Astrocyte (in vitro differentiated cells and primary cell): ENCODE measurements around the gene ANAPC15. TPM values are rescaled to one million over a fixed set of nuclear protein-coding genes. Genes with fewer than 3 reads are reported as not detected.
"Not testable (repeated sequence)": the region's sequence is repeated elsewhere in the genome, so short reads cannot be mapped to it uniquely, and the experiment has no call there.

Experiments
- DNase-seq: peaks from one replicate; pipeline ENCODE4 v3.0.0-alpha.2; 2010; ENCODE audit warnings: low read depth
- FAIRE-seq: peaks from 2 replicates; lab custom pipeline; 2011; peaks lifted over from hg19 to GRCh38; lab: Jason Lieb, UNC
- H2AFZ ChIP-seq: 2 replicates; pipeline ENCODE4 v1.6.0; 2012; ENCODE audit warnings: low read depth, low read length, inconsistent platforms
- H3K27ac ChIP-seq: 2 replicates; pipeline ENCODE4 v1.5.1; 2011; ENCODE audit warnings: low read depth, low read length, inconsistent platforms
- H3K27me3 ChIP-seq: 2 replicates; pipeline ENCODE4 v1.6.0; 2011; ENCODE audit warnings: low read length, inconsistent platforms; ENCODE audit not compliant: insufficient read depth
- H3K36me3 ChIP-seq: 2 replicates; pipeline ENCODE4 v1.5.1; 2011; ENCODE audit warnings: low read length, inconsistent platforms; ENCODE audit not compliant: insufficient read depth
- H3K4me1 ChIP-seq: 2 replicates; pipeline ENCODE4 v1.5.1; 2011; ENCODE audit warnings: low read length, inconsistent platforms; ENCODE audit not compliant: insufficient read depth
- H3K4me2 ChIP-seq: 2 replicates; pipeline ENCODE4 v1.6.0; 2012; ENCODE audit warnings: low read length, inconsistent platforms
- H3K4me3 ChIP-seq: 2 replicates; pipeline ENCODE4 v1.5.1; 2011; ENCODE audit warnings: low read depth, mild to moderate bottlenecking, low read length, inconsistent platforms; ENCODE audit not compliant: insufficient read depth
- H3K79me2 ChIP-seq: 2 replicates; pipeline ENCODE4 v1.6.0; 2012; ENCODE audit warnings: mild to moderate bottlenecking, low read length, inconsistent platforms; ENCODE audit not compliant: insufficient read depth
- H3K9ac ChIP-seq: 2 replicates; pipeline ENCODE4 v1.6.0; 2012; ENCODE audit warnings: mild to moderate bottlenecking, low read length, inconsistent platforms
- H3K9me3 ChIP-seq: 2 replicates; pipeline ENCODE4 v1.5.1; 2012; ENCODE audit warnings: low read depth, mild to moderate bottlenecking, low read length, inconsistent platforms; ENCODE audit not compliant: insufficient read depth
- H4K20me1 ChIP-seq: 2 replicates; pipeline ENCODE4 v1.6.0; 2012; ENCODE audit warnings: low read length, inconsistent platforms; ENCODE audit not compliant: insufficient read depth
- H3K27ac Mint-ChIP-seq: one replicate; pipeline ENCODE4 v1.8.0; 2021; ENCODE audit warnings: mild to moderate bottlenecking, mixed read lengths; ENCODE audit not compliant: unreplicated experiment
- H3K27me3 Mint-ChIP-seq: one replicate; pipeline ENCODE4 v1.8.0; 2021; ENCODE audit warnings: low read depth, mixed read lengths; ENCODE audit not compliant: unreplicated experiment
- H3K36me3 Mint-ChIP-seq: one replicate; pipeline ENCODE4 v1.8.0; 2021; ENCODE audit warnings: low read depth, mixed read lengths; ENCODE audit not compliant: unreplicated experiment
- H3K4me1 Mint-ChIP-seq: one replicate; pipeline ENCODE4 v1.8.0; 2021; ENCODE audit warnings: low read depth, mixed read lengths; ENCODE audit not compliant: unreplicated experiment
- H3K4me3 Mint-ChIP-seq: one replicate; pipeline ENCODE4 v1.8.0; 2021; ENCODE audit warnings: mild to moderate bottlenecking, moderate library complexity, mixed read lengths; ENCODE audit not compliant: unreplicated experiment
- H3K9me3 Mint-ChIP-seq: one replicate; pipeline ENCODE4 v1.8.0; 2021; ENCODE audit warnings: mild to moderate bottlenecking, mixed read lengths; ENCODE audit not compliant: unreplicated experiment
- CTCF ChIP-seq: IDR thresholded peaks from 2 replicates; pipeline ENCODE4 v1.5.1; 2011; ENCODE audit warnings: low read depth, mild to moderate bottlenecking, inconsistent platforms, low read length, moderate library complexity; ENCODE audit not compliant: insufficient read depth
- EZH2 ChIP-seq: IDR thresholded peaks from 2 replicates; pipeline ENCODE4 v1.6.1; 2012; ENCODE audit warnings: mild to moderate bottlenecking, low read length, inconsistent platforms; ENCODE audit not compliant: insufficient read depth
- total RNA-seq: library from RNA; stranded (reverse); gene quantifications from 2 replicates; pipeline ENCODE4 v1.2.1, GENCODE V29; 2021

Gene ANAPC15
- total RNA-seq, 1 donor from 2014 or later = 39.0 TPM

- Mint-ChIP-seq H3K27me3 (peaks cover 4% of the 10 kb centered on the region), H3K9me3 (no peaks in the 10 kb centered on the region), H3K36me3 (no peaks in the 10 kb centered on the region), H3K4me1 (no peaks in the 10 kb centered on the region), H3K4me3 (no peak overlapping the region), H3K27ac (no peak overlapping the region)
- Histone ChIP-seq H3K4me3 (no peak overlapping the region), H3K4me2 (no peak overlapping the region), H3K36me3 (no peaks in the 10 kb centered on the region), H3K4me1 (no peaks in the 10 kb centered on the region), H3K27ac (no peak overlapping the region), H3K27me3 (no peaks in the 10 kb centered on the region), H3K9me3 (no peaks in the 10 kb centered on the region), H3K9ac (no peak overlapping the region), H2AFZ (no peak overlapping the region), H4K20me1 (no peaks in the 10 kb centered on the region), H3K79me2 (no peaks in the 10 kb centered on the region)
- no peak for DNase-seq
- TF ChIP-seq CTCF (no peak), EZH2 (no peak)
- FAIRE-seq = no peak
Observed at GRCh38 chr11:72150882-72151281, 38.4 kb upstream of the ANAPC15 start.

- Histone ChIP-seq H3K27ac (no peak overlapping the region), H3K79me2 (no peaks in the 10 kb centered on the region), H3K9me3 (no peaks in the 10 kb centered on the region), H3K27me3 (no peaks in the 10 kb centered on the region), H3K4me3 (no peak overlapping the region), H3K4me2 (no peak overlapping the region), H2AFZ (no peak overlapping the region), H3K4me1 (peaks cover 9% of the 10 kb centered on the region), H3K9ac (no peak overlapping the region), H4K20me1 (no peaks in the 10 kb centered on the region), H3K36me3 (no peaks in the 10 kb centered on the region)
- peaks cover 7% of the 10 kb centered on the region for H3K4me1 Mint-ChIP-seq
- FAIRE-seq (no peak), DNase-seq (no peak)
- no peaks in the 10 kb centered on the region for H3K9me3 Mint-ChIP-seq
- H3K27me3 Mint-ChIP-seq = no peaks in the 10 kb centered on the region
- TF ChIP-seq CTCF = no peak
- TF ChIP-seq EZH2 = no peak
- no peaks in the 10 kb centered on the region for H3K36me3 Mint-ChIP-seq
- H3K27ac Mint-ChIP-seq = no peak overlapping the region
- no peak overlapping the region for H3K4me3 Mint-ChIP-seq
Observed at GRCh38 chr11:72146625-72147024, 34.1 kb upstream of the ANAPC15 start.

- Histone ChIP-seq H3K9ac (peak overlapping the region; percentile 28), H3K27ac (peak overlapping the region; percentile 70), H3K9me3 (no peaks in the 10 kb centered on the region), H3K36me3 (no peaks in the 10 kb centered on the region), H4K20me1 (no peaks in the 10 kb centered on the region), H3K4me3 (no peak overlapping the region), H3K4me1 (peaks cover 20% of the 10 kb centered on the region), H2AFZ (no peak overlapping the region), H3K27me3 (no peaks in the 10 kb centered on the region), H3K79me2 (no peaks in the 10 kb centered on the region), H3K4me2 (no peak overlapping the region)
- no peaks in the 10 kb centered on the region for H3K27me3 Mint-ChIP-seq
- DNase-seq (peak; percentile 84), FAIRE-seq (no peak)
- H3K4me3 Mint-ChIP-seq = no peak overlapping the region
- no peaks in the 10 kb centered on the region for H3K9me3 Mint-ChIP-seq
- H3K4me1 Mint-ChIP-seq = peaks cover 15% of the 10 kb centered on the region
- H3K27ac Mint-ChIP-seq = no peak overlapping the region
- TF ChIP-seq EZH2 (no peak), CTCF (no peak)
- H3K36me3 Mint-ChIP-seq = no peaks in the 10 kb centered on the region
Observed at GRCh38 chr11:72144807-72145565, 32.5 kb upstream of the ANAPC15 start.

GRCh38 chr11:72142543-72142942 lies 30.0 kb upstream of the ANAPC15 start:
- H3K27me3 ChIP-seq, H3K79me2 ChIP-seq, H3K27me3 Mint-ChIP-seq, H4K20me1 ChIP-seq, H3K36me3 ChIP-seq, H2AFZ ChIP-seq, FAIRE-seq, H3K27ac ChIP-seq, H3K4me2 ChIP-seq, DNase-seq, H3K9me3 Mint-ChIP-seq, H3K4me3 ChIP-seq, H3K9me3 ChIP-seq, H3K4me3 Mint-ChIP-seq, H3K36me3 Mint-ChIP-seq, H3K9ac ChIP-seq: not testable (repeated sequence)
- Mint-ChIP-seq H3K4me1 (peaks cover 18% of the 10 kb centered on the region), H3K27ac (peak overlapping the region; percentile 72)
- H3K4me1 ChIP-seq = peaks cover 20% of the 10 kb centered on the region
